K562 (cell line): ENCODE data around the gene NEURL1. TPM values are rescaled to one million over a fixed set of nuclear protein-coding genes. Genes with fewer than 3 reads are reported as not detected.

Experiments used
- ARID3A ChIP-seq: IDR thresholded peaks from 2 replicates; pipeline ENCODE4 v1.6.1; 2012; ENCODE audit warnings: low read depth, low read length, improper control_type of control experiment, borderline replicate concordance
- ATF1 ChIP-seq, 2 experiments: fragments of 450-650 bp in 1 of 2; IDR thresholded peaks; 2 replicates each; pipeline ENCODE4 v1.6.1; 2016; ENCODE audit warnings: missing compliant biosample characterization in 1 of 2, missing genetic modification characterization in 1 of 2
- CBFA2T2 ChIP-seq: fragments of 450-650 bp; conservative IDR thresholded peaks from 2 replicates; pipeline ENCODE4 v1.6.1; 2017; ENCODE audit warnings: mild to moderate bottlenecking
- CREB1 ChIP-seq, 2 experiments: sonication (generic) in 1 of 2; formaldehyde crosslinking in 1 of 2; IDR thresholded peaks; 2 replicates each; pipeline versions ENCODE4 v1.6.1 to v1.8.0; 2012 to 2022; ENCODE audit warnings: inconsistent platforms in 1 of 2, mild to moderate bottlenecking in 1 of 2, missing genetic modification reagents in 1 of 2, moderate library complexity in 1 of 2
- CTBP1 ChIP-seq: fragments of 450-650 bp; IDR thresholded peaks from 2 replicates; pipeline ENCODE4 v1.6.1; 2016; ENCODE audit warnings: borderline replicate concordance
- E2F8 ChIP-seq: fragments of 450-650 bp; IDR thresholded peaks from 2 replicates; pipeline ENCODE4 v1.7.1; 2018; ENCODE audit warnings: mild to moderate bottlenecking, low read depth; ENCODE audit not compliant: partially characterized antibody
- EP300 ChIP-seq: IDR thresholded peaks from 2 replicates; pipeline ENCODE4 v1.6.1; 2012; ENCODE audit warnings: low read length, improper control_type of control experiment
- ETS1 ChIP-seq: conservative IDR thresholded peaks from 2 replicates; pipeline ENCODE4 v1.6.1; 2011; ENCODE audit warnings: low read depth, mild to moderate bottlenecking, low read length; ENCODE audit not compliant: control insufficient read depth
- FOS ChIP-seq: IDR thresholded peaks from 3 replicates; pipeline ENCODE4 v1.6.1; 2011; ENCODE audit not compliant: insufficient read length; ENCODE audit errors: extremely low read depth
- FOSL1 ChIP-seq: fragments of 200-800 bp; sonication (Bioruptor generic); conservative IDR thresholded peaks from 2 replicates; pipeline ENCODE4 v1.6.1; 2016; ENCODE audit warnings: missing genetic modification characterization, missing compliant biosample characterization
- FOXK1 ChIP-seq: sonication (generic); formaldehyde crosslinking; IDR thresholded peaks from 2 replicates; pipeline ENCODE4 v1.8.0; 2022; ENCODE audit warnings: missing genetic modification reagents, mild to moderate bottlenecking, borderline replicate concordance
- MTA3 ChIP-seq: fragments of 450-650 bp; formaldehyde crosslinking; IDR thresholded peaks from 2 replicates; pipeline ENCODE4 v1.6.1; 2017; ENCODE audit warnings: mild to moderate bottlenecking, borderline replicate concordance
- NCOR1 ChIP-seq: fragments of 450-650 bp; IDR thresholded peaks from 2 replicates; pipeline ENCODE4 v1.6.1; 2016; ENCODE audit warnings: mild to moderate bottlenecking, moderate library complexity
- PPARD ChIP-seq: fragments of 250-450 bp; sonication (Bioruptor Pico); IDR thresholded peaks from 2 replicates; pipeline ENCODE4 v1.8.0; 2022; ENCODE audit warnings: inconsistent platforms, mild to moderate bottlenecking, moderate library complexity
- RNF2 ChIP-seq: sonication (generic); IDR thresholded peaks from 2 replicates; pipeline ENCODE4 v1.6.1; 2016
- SIRT6 ChIP-seq: IDR thresholded peaks from one replicate; pipeline ENCODE4 v1.6.1; 2012; ENCODE audit warnings: low read depth, mild to moderate bottlenecking, control low read depth, inconsistent platforms, low read length, moderate library complexity
- THRA ChIP-seq: fragments of 450-650 bp; IDR thresholded peaks from 2 replicates; pipeline ENCODE4 v1.6.1; 2017; ENCODE audit warnings: mild to moderate bottlenecking, moderate library complexity
- VEZF1 ChIP-seq: fragments of 200-800 bp; sonication (Bioruptor generic); IDR thresholded peaks from 2 replicates; pipeline ENCODE4 v1.6.1; 2017; ENCODE audit warnings: missing genetic modification characterization, missing compliant biosample characterization
- ZBED1 ChIP-seq: IDR thresholded peaks from 2 replicates; pipeline ENCODE4 v1.6.1; 2014
- ZNF253 ChIP-seq: fragments of 250-450 bp; sonication (Bioruptor Pico); conservative IDR thresholded peaks from 2 replicates; pipeline ENCODE4 v1.6.1; 2021; ENCODE audit warnings: mild to moderate bottlenecking
- polyA plus RNA-seq, 8 experiments: library from polyadenylated mRNA; depleted of rRNA in 4 of 8; stranded (reverse) in 5 of 8; unstranded in 3 of 8; fragments of >200 nt; fragmentation: Nextera tagmentation in 2 of 8; fragmentation: Illumina TruSeq in 1 of 8; extraction: Ambion mirVana in 2 of 8; extraction: Trizol in 1 of 8; gene quantifications; 2 replicates each; pipeline versions ENCODE4 v1.2.1 to v1.2.3, GENCODE V29; 2011 to 2014; ENCODE audit warnings: inconsistent platforms in 1 of 8, missing spikeins in 1 of 8
- total RNA-seq, 7 experiments: library from RNA; depleted of rRNA in 6 of 7; stranded (reverse); fragments of >200 nt in 6 of 7; fragmentation: Illumina TruSeq in 2 of 7; extraction: Trizol in 2 of 7; gene quantifications; 2 replicates each; pipeline versions ENCODE4 v1.2.1 to v1.2.3, GENCODE V29; 2011 to 2021; ENCODE audit warnings: low replicate concordance in 1 of 7

NEURL1 gene
- total and polyA plus RNA-seq, 9 of the 15 experiments (the other 6 are each of a cell fraction or from before 2014, with no cell fraction given): 0.01 to 0.45 (median 0.16) TPM; not detected in 5

- TF ChIP-seq VEZF1 (CRISPR knock-in tag): peak; percentile 89
- no peak for TF ChIP-seq PPARD
- peak; percentile 64; the same call in 1 of the 2 replicates for TF ChIP-seq RNF2
- peak; percentile 90 for TF ChIP-seq CTBP1
- no peak for TF ChIP-seq THRA
- 0 out of 2 replicates have a peak, but pooled peaks have one; percentile 17 for TF ChIP-seq ARID3A
- TF ChIP-seq ATF1 (CRISPR knock-in tag; IDR thresholded peaks at IDR 0.05): no peak
- TF ChIP-seq ATF1 (tag; IDR thresholded peaks at IDR 0.05): 0 out of 2 replicates have a peak, but pooled peaks have one; percentile 12
- TF ChIP-seq E2F8: no peak
- peak; percentile 35; the same call in 1 of the 2 replicates for TF ChIP-seq CREB1 (IDR thresholded peaks at IDR 0.05)
- TF ChIP-seq CREB1 (CRISPR knock-in tag; IDR thresholded peaks at IDR 0.05): no peak
- TF ChIP-seq CBFA2T2: peak; percentile 74
- TF ChIP-seq SIRT6: no peak
- TF ChIP-seq FOSL1 (tag): peak; percentile 98
- peak; percentile 59 for TF ChIP-seq EP300
- peak; percentile 49; the same call in 1 of the 2 replicates for TF ChIP-seq FOXK1
- no peak for TF ChIP-seq ZBED1
- TF ChIP-seq NCOR1: peak; percentile 75
- peak; percentile 44 for TF ChIP-seq FOS
- TF ChIP-seq ZNF253 (CRISPR knock-in tag): no peak
- no peak for TF ChIP-seq ETS1
- TF ChIP-seq MTA3: peak; percentile 73; the same call in 1 of the 2 replicates
Observed at GRCh38 chr10:103504181-103504783, 10.8 kb downstream of the NEURL1 start (continued).
